DND-41 (cell line): Measurements from ENCODE around the gene ARRB1.

ENCODE experiments used
- ATAC-seq: fragments of 200-7000 bp; cut with Tn5 transposase; 3 replicates; pipeline ENCODE4 v1.9.1; 2021; ENCODE audit warnings: low read depth; ENCODE audit not compliant: insufficient read depth
- DNase-seq: peaks from one replicate; pipeline ENCODE4 v3.0.0-alpha.2; 2020
- H2AFZ ChIP-seq: 2 replicates; pipeline ENCODE4 v1.6.0; 2012; ENCODE audit warnings: low read depth, low read length
- H3K27ac ChIP-seq: 2 replicates; pipeline ENCODE4 v1.5.1; 2012; ENCODE audit warnings: low read length, inconsistent platforms
- H3K27me3 ChIP-seq: fragments of 200-600 bp; sonication (generic); 2 replicates; pipeline ENCODE4 v1.6.0; 2012; ENCODE audit warnings: low read length, mild to moderate bottlenecking, inconsistent platforms; ENCODE audit not compliant: insufficient read depth, poor library complexity
- H3K36me3 ChIP-seq: 2 replicates; pipeline ENCODE4 v1.5.1; 2012; ENCODE audit warnings: low read length, inconsistent platforms; ENCODE audit not compliant: insufficient read depth
- H3K4me1 ChIP-seq: 2 replicates; pipeline ENCODE4 v1.5.1; 2012; ENCODE audit warnings: mild to moderate bottlenecking, low read length; ENCODE audit not compliant: insufficient read depth
- H3K4me2 ChIP-seq: 2 replicates; pipeline ENCODE4 v1.6.0; 2012; ENCODE audit warnings: mild to moderate bottlenecking, moderate library complexity, low read length, inconsistent platforms; ENCODE audit not compliant: insufficient read depth
- H3K4me3 ChIP-seq, 2 experiments: fragments of 200-600 bp in 1 of 2; shearing (Covaris generic) in 1 of 2; 2 replicates each; pipeline ENCODE4 v1.5.1; 2012 to 2016; ENCODE audit warnings: inconsistent platforms in 2 of 2, low read length in 2 of 2, mild to moderate bottlenecking in 2 of 2, low read depth in 1 of 2, moderate library complexity in 1 of 2
- H3K79me2 ChIP-seq: 2 replicates; pipeline ENCODE4 v1.6.0; 2012; ENCODE audit warnings: low read length, inconsistent platforms; ENCODE audit not compliant: insufficient read depth
- H3K9ac ChIP-seq: 2 replicates; pipeline ENCODE4 v1.6.0; 2012; ENCODE audit warnings: low read depth, mild to moderate bottlenecking, inconsistent platforms, low read length, moderate library complexity
- H3K9me3 ChIP-seq: 2 replicates; pipeline ENCODE4 v1.5.1; 2012; ENCODE audit warnings: low read length, moderate library complexity, mild to moderate bottlenecking, inconsistent platforms; ENCODE audit not compliant: insufficient read depth, severe bottlenecking
- H4K20me1 ChIP-seq: 2 replicates; pipeline ENCODE4 v1.6.0; 2012; ENCODE audit warnings: low read length; ENCODE audit not compliant: insufficient read depth
- EZH2 ChIP-seq: IDR thresholded peaks from 3 replicates; pipeline ENCODE4 v1.6.1; 2012; ENCODE audit warnings: borderline replicate concordance, low read depth, mild to moderate bottlenecking, moderate library complexity, low read length, inconsistent platforms; ENCODE audit not compliant: severe bottlenecking
- TF ChIP-seq, protein P1 (sequence below): IDR thresholded peaks from 2 replicates; pipeline ENCODE4 v1.5.1; 2012; ENCODE audit warnings: borderline replicate concordance, low read length, moderate library complexity, mild to moderate bottlenecking; ENCODE audit not compliant: poor library complexity, severe bottlenecking; ENCODE audit errors: extremely low read depth

ARRB1 gene

GRCh38 chr11:75315439-75315805 is 36.0 kb downstream of the ARRB1 start:
- TF ChIP-seq, protein P1, sequence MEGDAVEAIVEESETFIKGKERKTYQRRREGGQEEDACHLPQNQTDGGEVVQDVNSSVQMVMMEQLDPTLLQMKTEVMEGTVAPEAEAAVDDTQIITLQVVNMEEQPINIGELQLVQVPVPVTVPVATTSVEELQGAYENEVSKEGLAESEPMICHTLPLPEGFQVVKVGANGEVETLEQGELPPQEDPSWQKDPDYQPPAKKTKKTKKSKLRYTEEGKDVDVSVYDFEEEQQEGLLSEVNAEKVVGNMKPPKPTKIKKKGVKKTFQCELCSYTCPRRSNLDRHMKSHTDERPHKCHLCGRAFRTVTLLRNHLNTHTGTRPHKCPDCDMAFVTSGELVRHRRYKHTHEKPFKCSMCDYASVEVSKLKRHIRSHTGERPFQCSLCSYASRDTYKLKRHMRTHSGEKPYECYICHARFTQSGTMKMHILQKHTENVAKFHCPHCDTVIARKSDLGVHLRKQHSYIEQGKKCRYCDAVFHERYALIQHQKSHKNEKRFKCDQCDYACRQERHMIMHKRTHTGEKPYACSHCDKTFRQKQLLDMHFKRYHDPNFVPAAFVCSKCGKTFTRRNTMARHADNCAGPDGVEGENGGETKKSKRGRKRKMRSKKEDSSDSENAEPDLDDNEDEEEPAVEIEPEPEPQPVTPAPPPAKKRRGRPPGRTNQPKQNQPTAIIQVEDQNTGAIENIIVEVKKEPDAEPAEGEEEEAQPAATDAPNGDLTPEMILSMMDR: no peak
- TF ChIP-seq EZH2: no peak
- Histone ChIP-seq H3K36me3 (no peaks in the 10 kb centered on the region), H3K4me1 (no peaks in the 10 kb centered on the region), H3K4me3 (no peak overlapping the region), H3K79me2 (0 out of 2 replicates have a peak, but pooled peaks cover 6% of the 10 kb centered on the region), H3K4me2 (no peak overlapping the region), H3K9me3 (no peaks in the 10 kb centered on the region), H3K9ac (no peak overlapping the region), H2AFZ (no peak overlapping the region), H4K20me1 (peaks cover 47% of the 10 kb centered on the region), H3K27me3 (no peaks in the 10 kb centered on the region), H3K27ac (no peak overlapping the region)
- DNase-seq (no peak), ATAC-seq (no peak)

GRCh38 chr11:75314771-75315438 is 36.6 kb downstream of the ARRB1 start:
- no peaks in the 10 kb centered on the region for H3K9me3 ChIP-seq

GRCh38 chr11:75313513-75314272 is 37.8 kb downstream of the ARRB1 start:
- no peak overlapping the region for H3K9ac ChIP-seq
- no peaks in the 10 kb centered on the region for H3K4me1 ChIP-seq
- H3K4me2 ChIP-seq: no peak overlapping the region
- H3K9me3 ChIP-seq: no peaks in the 10 kb centered on the region
- H3K27ac ChIP-seq: no peak overlapping the region
- no peaks in the 10 kb centered on the region for H3K36me3 ChIP-seq
- DNase-seq (no peak), ATAC-seq (no peak)
- peaks cover 42% of the 10 kb centered on the region for H4K20me1 ChIP-seq
- no peaks in the 10 kb centered on the region for H3K27me3 ChIP-seq
- no peak overlapping the region for H3K4me3 ChIP-seq
- TF ChIP-seq, protein P1: no peak
- TF ChIP-seq EZH2: no peak
- 0 out of 2 replicates have a peak, but pooled peaks cover 6% of the 10 kb centered on the region for H3K79me2 ChIP-seq
- H2AFZ ChIP-seq: no peak overlapping the region

More at GRCh38 chr11:75314771-75315438, 36.6 kb downstream of the ARRB1 start:
- Histone ChIP-seq H3K79me2 (0 out of 2 replicates have a peak, but pooled peaks cover 6% of the 10 kb centered on the region), H3K36me3 (no peaks in the 10 kb centered on the region), H3K27me3 (no peaks in the 10 kb centered on the region), H3K4me2 (no peak overlapping the region), H3K9ac (no peak overlapping the region), H3K4me1 (no peaks in the 10 kb centered on the region), H3K27ac (no peak overlapping the region), H3K4me3 (no peak overlapping the region), H2AFZ (no peak overlapping the region), H4K20me1 (peaks cover 44% of the 10 kb centered on the region)
- ATAC-seq (no peak), DNase-seq (no peak)
- no peak for TF ChIP-seq EZH2
- TF ChIP-seq, protein P1: no peak
